Right kidney (tissue), 1 donor: ENCODE data around the gene PLEK.
"Not testable (repeated sequence)": the region's sequence is repeated elsewhere in the genome, so short reads cannot be mapped to it uniquely, and the experiment has no call there.

ENCODE experiments used
- DNase-seq: peaks from one replicate; pipeline ENCODE4 v3.0.0-alpha.2; 2016

Gene PLEK

DNA sequence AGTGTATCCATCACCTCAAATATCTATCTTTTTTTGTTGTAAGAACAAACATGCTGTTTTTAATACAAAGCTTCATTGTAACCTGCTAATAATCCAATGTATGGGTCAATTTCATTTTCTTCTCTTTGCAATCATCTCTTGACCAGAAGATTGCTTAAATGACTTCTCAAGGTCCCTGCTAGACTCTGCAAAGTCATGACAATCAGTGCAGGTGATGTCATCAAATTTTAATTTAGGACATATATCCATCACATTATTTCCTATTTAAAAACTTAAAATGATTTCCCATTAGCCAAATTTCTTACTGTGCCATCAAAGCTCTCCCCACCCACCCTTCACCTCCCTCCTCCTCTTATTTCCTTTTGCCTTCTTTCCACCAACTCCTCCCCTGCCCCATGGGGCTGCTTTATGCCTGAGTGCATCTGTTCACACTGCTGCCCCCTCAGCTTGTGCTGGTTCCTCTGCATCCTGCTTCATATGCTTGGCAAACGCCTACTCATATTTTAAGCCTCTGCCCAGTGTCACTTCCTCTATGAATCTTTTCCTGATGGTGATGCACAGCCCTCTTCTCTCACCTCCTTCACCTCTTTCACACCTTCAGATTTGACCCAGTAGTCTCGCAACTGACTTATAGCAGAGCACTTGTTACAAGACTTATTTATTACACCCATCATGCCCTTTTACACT is 20.3 kb downstream of the PLEK start:
- no peak for DNase-seq

DNA sequence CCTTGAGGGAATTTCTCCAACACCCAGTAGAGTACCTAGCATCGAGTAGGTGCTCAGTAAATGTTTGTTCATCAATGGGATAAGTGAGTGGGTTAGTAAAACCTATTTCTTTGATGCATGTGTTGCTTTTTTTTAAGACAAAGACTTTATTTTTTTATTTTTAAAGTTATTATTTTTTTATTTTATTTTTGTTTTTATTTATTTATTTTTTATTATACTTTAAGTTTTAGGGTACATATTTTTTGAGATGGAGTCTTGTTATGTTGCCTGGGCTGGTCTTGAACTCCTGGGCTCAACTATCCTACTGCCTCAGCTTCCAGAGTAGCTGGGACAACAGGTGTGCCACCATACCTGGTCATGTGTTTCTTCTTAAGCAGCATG is 20.8 kb downstream of the PLEK start:
- DNase-seq: no peak

DNA sequence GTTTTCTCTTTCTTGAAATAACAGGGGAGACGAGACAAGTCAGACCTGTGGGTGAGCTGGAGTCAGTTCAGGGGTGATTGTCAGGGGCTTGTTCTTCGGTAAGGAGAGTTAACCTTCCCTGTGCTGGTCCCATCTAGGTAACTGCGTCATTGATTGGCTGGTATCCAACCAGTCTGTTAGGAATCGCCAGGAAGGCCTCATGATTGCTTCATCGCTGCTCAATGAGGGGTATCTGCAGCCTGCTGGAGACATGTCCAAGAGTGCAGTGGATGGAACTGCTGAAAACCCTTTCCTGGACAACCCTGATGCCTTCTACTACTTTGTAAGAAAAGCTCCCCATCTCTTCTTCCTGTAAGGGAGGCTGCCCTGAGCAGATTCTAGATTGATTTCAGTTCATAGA is 21.3 kb downstream of the PLEK start:
- no peak for DNase-seq

DNA sequence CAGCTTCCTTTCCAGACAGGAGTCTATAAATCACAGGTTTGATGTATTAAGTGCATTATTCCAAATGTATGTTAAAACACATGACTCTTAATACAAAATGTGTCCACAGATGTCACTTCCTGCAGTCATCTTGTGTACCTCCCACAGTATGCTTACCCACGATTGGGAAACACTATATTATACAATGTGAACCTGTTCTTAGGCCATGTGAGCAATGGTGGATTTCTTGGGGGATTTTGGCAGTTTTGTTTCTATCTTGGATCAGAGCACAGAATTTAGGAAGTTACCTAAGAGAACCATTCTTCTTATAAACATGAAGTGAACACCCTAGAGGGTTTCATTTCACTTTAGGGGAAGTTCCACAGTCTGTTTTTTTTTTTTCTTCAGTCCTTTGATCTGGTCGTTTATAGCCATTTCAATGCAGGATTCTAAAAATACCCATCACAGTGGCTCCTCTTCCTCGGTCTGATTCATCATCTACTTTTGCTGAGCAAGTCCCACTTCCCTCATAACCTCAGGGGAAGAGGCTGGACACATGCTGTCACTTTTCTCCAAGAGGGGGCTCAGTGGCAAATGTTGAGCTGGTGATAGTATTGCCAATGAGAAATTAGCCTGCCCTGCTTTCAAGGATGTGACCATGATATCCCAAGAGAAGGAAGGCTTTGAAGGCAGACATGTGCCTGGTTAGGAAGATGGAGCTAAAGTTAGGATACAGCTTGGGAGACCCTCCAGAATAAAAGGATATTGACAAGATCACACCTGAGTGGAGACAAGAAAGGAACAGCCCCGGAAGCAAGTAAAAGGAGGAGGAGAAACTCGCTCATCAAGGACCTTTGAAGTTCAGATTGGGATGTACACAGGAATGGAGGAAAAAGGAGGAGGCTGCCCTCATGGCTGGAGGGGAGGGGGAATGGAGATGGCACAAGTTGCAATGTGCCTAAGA is 22.6 kb downstream of the PLEK start:
- no peak for DNase-seq

DNA sequence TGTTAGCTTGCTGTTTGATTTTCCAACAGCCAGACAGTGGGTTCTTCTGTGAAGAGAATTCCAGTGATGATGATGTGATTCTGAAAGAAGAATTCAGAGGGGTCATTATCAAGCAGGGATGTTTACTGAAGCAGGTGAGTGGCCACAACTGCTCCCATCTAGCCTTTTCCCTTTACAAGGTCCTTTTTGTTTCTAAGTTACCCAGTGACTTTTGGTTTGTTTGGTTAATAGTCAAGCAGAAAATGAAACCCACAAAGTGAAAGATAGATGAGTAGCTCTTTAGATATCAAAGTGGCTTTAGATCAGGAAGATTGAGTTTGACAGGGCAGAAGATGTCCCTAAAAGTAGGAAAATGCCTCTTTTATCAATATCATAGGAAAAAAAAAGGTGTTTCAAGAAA is 23.3 kb downstream of the PLEK start:
- DNase-seq: no peak

DNA sequence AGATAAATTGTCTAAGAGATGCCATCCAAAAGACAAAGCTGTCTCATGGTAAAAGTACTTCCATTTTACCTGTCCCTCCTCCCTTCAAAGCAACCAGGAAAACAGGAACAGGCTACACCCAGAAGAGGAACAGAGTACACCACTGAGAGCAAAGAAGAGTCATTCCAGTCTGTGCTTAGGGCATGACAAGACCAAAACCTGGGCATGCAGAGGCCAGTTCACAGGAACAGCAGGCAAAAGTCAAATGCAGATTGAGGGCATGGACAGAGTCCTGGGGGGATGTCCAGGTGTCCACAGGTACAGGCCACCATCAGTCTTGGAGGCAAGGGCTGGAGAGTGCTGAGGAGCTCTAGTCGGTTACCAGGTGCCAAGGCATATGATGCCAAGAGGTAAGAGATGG is 23.7 kb downstream of the PLEK start:
- DNase-seq: no peak

DNA sequence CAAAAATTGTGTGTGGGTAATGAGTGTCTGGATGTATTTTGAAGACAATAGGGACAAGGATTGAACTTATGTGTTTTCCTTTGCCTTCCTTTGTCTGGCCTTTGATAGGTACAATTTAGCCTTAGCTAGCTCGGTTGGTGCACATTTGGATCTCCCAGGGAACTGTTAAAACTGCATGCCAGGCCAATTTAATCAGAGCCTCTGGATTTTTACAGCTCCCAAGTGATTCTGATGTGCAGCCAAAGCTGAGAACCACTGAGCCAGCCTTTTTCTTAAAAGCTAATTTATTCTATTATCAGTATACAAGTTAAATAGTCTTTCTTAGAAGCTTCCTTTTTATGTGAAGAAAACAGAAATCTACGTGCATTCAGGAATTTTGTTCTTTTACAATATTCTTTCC is 25.0 kb downstream of the PLEK start:
- no peak for DNase-seq

DNA sequence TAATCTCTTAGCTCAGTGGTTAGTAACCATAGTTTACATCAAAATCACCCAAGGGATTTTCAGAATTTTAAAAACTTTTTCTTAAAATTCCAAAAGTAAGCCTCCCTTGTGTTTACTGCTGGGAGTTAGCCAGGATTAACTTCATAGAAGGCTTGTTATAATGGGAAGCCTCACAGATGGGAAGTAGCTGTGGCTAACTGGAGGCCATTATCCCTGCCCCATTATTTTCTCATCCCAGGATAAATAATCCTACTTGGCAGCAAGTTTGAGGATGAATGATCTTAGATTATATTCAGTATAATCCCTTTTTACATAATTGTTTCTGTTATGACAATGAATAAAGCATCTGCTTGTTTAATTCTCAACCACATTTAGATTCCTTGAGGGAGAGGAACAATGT is 25.5 kb downstream of the PLEK start:
- no peak for DNase-seq

DNA sequence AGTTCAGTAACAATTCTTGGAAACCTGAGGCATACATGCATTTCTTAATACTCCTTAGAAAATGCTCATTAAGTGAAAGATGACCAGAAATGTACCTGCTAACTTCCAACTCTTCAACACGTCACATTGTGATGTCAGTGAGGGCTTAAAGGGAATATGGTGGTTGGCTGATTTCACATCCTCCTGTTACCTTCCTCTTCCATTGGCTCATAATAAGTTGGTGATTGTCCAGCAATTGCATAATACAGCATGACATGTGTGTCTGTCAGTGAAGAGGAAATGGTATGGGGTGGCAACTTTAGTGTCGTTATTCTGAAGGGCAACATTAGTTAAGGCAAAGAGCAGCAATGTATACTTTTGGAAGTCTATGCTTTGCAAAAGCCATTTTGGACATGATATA is 26.0 kb downstream of the PLEK start:
- DNase-seq: no peak

DNA sequence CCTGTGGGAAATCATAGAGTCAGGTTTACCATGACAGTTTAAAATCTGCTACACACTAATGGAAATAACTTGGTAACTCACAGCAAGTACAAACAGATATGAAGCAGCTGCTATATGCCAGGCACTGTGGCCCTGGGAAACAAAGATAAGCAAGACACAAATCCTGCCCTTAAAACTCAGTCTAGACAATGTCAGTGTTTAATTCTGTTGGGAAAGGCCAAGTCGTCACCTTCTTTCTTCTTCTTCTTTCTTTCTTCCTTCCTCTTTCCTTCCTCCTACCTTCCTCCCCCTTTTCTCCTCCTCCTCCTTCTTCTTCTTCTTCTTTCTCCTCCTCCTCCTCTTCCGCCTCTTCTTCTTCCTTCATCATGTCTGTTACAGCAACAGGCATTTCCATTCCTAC is 26.8 kb downstream of the PLEK start:
- DNase-seq: no peak

DNA sequence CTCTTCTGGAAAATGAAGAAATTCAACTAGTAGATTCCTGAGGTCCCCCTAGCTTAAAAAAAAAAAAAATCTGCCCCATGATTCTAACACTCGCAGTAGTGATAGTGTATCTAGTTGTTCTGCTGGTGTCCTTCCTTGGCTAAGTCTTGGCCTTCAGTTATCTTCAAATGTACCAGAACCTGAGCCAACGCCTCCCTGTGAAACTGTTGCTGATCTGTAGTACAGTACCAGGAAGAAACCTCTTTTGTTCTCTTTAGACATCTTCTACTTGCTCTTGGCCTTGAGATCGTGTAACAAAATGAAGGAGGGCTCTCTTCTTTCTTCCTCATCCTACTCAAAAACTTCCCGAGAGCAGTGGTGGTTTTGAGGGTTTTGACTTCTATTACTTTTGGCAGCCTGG is 31.0 kb downstream of the PLEK start:
- no peak for DNase-seq

DNA sequence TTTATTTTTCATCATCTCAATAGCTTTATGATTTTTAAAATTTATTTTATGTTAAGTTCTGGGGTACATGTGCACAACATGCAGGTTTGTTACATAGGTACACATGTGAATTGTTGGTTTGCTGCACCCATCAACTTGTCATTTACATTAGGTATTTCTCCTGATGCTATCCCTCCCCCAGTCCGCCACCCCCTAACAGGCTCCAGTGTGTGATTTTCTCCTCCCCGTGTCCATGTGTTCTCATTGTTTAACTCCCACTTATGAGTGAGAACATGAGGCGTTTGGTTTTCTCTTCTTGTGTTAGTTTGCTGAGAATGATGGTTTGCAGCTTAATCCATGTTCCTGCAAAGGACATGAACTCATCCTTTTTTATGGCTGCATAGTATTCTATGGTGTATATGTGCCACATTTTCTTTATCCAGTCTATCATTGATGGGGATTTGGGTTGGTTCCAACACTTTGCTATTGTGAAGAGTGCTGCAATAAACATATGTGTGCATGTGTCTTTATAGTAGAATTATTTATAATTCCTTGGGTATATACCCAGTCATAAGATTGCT is 32.7 kb downstream of the PLEK start:
- DNase-seq: not testable (repeated sequence)

DNA sequence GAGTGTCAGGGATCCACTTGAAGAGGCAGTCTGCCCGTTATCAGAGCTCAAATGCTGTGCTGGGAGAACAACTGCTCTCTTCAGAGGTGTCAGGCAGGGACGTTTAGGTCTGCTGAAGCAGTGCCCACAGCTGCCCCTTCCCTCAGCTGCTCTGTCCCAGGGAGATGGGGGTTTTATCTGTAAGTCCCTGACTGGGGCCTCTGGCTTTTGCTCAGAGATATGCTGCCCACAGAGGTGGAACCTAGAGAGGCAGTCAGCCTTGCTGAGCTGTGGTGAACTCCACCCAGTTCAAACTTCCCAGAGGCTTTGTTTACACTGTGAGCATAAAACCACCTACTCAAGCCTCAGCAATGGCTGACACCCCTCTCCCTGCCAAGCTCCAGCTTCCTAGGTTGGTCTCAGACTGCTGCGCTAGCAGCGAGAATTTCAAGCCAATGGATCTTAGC is 38.1 kb downstream of the PLEK start:
- DNase-seq: no peak

DNA sequence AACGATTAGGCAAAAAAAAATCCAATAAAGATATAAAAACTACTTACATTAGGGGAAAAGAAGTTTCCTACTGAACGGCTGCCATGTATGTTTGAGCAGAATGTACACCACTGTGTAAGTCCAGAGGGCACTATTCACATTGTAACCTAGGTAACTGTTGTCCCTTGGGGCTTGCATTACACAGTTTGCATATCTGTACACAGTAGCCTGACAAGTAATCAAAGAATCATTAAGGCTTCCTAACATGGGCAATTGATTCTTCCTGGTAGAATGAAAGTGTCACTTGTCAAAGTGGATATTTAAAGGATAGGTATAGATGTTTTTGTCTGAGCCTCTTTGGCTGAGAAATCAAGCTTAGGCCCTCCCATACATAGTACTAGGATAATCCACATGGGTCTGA is 39.1 kb downstream of the PLEK start:
- DNase-seq: no peak

DNA sequence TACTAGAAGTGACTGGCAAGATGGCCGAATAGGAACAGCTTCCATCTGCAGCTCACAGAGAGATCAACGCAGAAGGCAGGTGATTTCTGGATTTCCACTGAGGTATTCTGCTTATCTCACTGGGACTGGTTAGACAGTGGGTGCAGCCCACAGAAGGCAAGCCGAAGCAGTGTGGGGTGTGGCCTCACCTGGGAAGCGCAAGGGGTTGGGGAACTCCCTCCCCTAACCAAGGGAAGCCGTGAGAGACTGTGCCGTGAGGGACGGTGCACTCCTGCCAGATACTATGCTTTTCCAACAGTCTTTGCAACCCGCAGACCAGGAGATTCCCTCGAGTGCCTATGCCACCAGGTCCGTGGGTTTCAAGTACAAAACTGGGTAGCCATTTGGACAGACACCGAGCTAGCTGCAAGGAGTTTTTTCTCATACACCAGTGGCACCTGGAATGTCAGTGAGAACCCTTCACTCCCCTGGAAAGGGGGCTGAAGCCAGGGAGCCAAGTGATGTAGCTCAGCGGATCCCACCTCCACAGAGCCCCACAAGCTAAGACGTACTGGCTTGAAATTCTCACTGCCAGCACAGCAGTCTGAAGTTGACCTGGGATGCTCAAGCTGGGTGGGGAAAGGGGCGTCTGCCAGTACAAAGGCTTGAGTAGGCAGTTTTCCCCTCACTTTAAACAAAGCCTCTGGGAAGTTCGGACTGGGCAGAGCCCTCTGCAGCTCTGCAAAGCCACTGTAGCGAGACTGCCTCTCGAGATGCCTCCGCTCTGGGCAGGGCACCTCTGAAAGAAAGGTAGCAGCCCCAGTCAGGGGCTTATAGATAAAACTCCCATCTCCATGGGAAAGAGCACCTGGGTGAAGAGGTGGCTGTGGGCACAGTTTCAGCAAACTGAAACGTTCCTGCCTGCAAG is 40.1 kb downstream of the PLEK start:
- no peak for DNase-seq

DNA sequence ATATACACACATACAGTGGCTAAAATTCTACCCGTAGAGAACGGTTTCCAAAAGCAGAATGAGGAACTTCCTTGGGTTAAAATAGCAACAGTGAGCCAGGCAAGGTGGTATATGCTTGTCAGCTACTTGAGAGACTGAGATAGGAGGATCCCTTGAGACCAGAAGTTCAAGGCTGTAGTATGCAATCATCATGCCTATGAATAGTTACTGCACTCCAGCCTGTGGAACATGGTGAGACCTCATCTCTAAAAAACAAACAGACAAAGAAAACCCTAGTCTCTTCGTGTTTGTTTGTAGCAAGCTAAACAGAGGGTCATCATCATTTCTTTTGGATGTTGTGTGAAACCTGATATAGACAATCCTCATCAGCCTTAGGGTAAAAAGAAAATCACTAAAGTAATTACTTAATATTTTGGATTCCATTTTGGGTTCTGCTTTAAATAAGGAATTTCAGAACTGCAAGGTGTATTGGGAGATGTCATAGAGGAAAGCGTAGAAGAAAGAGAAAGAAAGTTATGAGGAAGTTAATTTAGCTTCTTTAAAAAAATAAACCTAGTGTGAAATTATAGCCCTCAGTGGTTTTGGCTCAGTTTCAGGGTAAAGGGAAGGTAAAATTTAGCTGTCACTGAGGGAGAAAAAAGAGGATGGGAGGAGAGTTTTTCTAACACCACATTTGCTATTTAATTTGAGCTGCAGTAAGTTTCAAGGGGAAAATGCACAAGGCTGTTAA is 46.5 kb downstream of the PLEK start:
- no peak for DNase-seq

DNA sequence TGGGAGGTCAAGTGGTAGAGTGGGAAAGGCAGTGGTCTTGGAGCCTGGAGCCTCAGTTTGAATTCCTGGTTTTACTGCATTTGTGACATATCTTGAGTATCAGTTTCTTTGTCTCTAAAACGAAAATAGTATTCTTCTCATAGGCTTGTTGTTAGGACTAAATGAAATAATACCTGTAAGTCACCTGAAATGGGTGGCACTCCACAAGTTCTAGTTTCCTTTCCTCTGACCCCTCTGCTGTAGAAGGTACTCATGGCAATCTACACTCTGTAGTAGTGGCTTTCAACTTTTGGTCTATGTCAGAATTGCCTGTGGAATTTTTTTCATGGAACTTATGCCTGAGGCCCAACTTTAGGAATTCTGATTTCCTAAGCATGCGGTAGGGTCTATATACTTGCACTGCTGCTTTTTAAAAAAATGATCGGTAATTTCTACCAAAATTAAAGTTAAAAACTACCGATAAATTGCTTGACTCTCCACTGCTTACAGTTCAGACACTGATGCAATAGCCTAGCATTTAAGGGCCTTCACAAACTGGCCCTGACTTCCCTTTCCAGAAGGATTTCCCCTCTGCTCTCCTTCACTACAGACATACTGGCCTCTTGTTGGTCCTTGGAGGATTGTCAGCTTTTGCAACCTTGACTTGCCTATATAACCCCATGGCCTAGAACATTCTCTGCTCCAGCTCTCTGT is 47.2 kb downstream of the PLEK start:
- no peak for DNase-seq

DNA sequence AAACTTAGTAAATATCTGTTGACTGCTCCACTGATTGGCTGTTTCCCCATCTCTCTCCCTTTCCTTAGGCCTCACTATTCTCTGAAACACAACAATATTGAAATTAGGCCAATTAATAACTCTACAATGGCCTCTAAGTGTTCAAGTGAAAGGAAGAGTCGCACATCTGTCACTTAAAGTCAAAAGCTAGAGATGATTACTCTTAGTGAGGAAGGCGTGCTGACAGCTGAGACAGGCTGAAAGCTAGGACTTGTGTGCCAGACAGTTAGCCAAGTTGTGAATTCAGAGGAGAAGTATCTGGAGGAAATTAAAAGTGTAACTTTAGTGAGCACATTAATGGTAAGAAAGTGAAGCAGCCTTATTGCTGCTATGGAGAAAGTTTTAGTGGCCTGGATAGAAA is 48.4 kb downstream of the PLEK start:
- no peak for DNase-seq

DNA sequence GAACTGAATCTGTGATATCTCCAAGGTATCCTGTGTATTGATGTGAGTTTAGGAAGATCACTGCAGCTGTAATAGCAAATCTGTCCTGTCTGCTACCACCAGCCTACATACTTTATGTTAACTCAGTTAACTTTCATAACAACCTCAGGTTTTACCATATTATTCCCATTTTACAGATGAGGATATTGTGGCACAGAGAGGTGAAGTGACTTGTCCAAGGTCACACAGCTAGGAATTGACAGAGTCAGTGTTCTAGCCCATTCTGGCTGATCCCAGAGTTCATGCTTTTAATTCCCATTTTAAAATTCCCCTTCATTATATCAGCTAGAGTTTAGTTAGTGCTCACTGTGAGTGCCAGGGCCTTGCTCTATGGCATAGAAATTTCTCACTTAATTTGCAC is 49.4 kb downstream of the PLEK start:
- no peak for DNase-seq

DNA sequence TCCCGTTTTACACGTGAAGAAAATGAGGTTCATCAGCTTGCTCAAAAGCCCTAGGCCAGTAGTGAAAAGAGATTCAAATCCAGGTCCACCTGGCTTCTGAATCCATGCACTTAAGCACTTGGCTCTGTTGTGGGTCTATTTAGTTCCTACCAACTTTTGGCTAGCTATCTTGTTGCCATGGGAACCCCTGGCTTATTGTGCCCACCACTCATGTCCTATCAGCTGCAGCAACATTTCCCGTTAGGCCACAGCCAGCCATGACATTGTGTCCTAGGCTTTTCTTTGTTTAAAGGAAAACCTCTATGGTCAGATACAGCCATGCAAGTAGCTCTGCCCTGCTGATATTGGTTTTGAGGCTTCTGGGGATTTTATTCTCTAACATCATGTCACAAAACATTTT is 49.8 kb downstream of the PLEK start:
- no peak for DNase-seq

DNA sequence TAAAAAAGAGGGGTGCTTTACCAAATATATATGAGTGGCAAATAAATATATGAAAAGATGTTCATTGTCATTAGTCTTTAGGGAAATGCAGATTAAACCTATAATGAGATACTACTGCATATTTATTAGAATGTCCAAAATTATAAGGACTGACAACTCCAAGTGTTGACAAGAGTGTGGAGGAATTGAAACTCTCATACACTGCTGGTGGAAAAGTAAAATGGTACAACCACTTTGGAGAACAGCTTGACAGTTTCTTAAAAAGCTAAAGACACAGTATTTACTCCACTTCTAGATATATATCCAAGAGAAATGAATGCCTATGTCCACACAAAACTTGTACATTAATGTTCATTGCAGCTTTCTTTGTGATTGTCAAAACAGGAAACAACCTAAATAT is 50.4 kb downstream of the PLEK start:
- DNase-seq: no peak
